Measurements from ENCODE around the gene DPYD.
"Not testable (repeated sequence)": the region's sequence is repeated elsewhere in the genome, so short reads cannot be mapped to it uniquely, and the experiment has no call there.

The DPYD gene

GRCh38 chr1:97350241-97350640 is 570.6 kb downstream of the DPYD start:
- DNase-seq = no peak

- not testable (repeated sequence) for DNase-seq
Measured at GRCh38 chr1:97349794-97350193, 571.0 kb downstream of the DPYD start.

- no peak for DNase-seq
Measured at GRCh38 chr1:97348599-97349265, 572.1 kb downstream of the DPYD start.

- no peak for DNase-seq
Measured at GRCh38 chr1:97340951-97341350, 579.9 kb downstream of the DPYD start.

- no peak for DNase-seq
Measured at GRCh38 chr1:97338347-97338746, 582.5 kb downstream of the DPYD start.

- DNase-seq = no peak
Measured at GRCh38 chr1:97337250-97338030, 583.4 kb downstream of the DPYD start.

GRCh38 chr1:97334454-97334853 is 586.4 kb downstream of the DPYD start:
- DNase-seq = no peak

- DNase-seq = no peak
Measured at GRCh38 chr1:97332716-97333115, 588.1 kb downstream of the DPYD start.

GRCh38 chr1:97331165-97331564 is 589.7 kb downstream of the DPYD start:
- no peak for DNase-seq

- no peak for DNase-seq
Measured at GRCh38 chr1:97314685-97315084, 606.1 kb downstream of the DPYD start.

- no peak for DNase-seq
Measured at GRCh38 chr1:97308131-97308530, 612.7 kb downstream of the DPYD start.

GRCh38 chr1:97307568-97307967 is 613.3 kb downstream of the DPYD start:
- DNase-seq = no peak

GRCh38 chr1:97307151-97307550 is 613.7 kb downstream of the DPYD start:
- DNase-seq = no peak

- no peak for DNase-seq
Measured at GRCh38 chr1:97306504-97306903, 614.3 kb downstream of the DPYD start.

- no peak for DNase-seq
Measured at GRCh38 chr1:97304366-97304765, 616.5 kb downstream of the DPYD start.

- no peak for DNase-seq
Measured at GRCh38 chr1:97298966-97299365, 621.9 kb downstream of the DPYD start.

GRCh38 chr1:97297611-97298010 is 623.2 kb downstream of the DPYD start:
- no peak for DNase-seq

- no peak for DNase-seq
Measured at GRCh38 chr1:97281962-97282361, 638.9 kb downstream of the DPYD start.

GRCh38 chr1:97277891-97278654 is 642.8 kb downstream of the DPYD start:
- no peak for DNase-seq

GRCh38 chr1:97271916-97272788 is 648.7 kb downstream of the DPYD start:
- DNase-seq = no peak

GRCh38 chr1:97270508-97271307 is 650.1 kb downstream of the DPYD start:
- DNase-seq = no peak

- no peak for DNase-seq
Measured at GRCh38 chr1:97265630-97266029, 655.2 kb downstream of the DPYD start.

Measured in hippocampal formation (tissue), 2 donors.